B cell (primary cell): ENCODE results near the gene DIS3L2. TPM values are rescaled to one million over a fixed set of nuclear protein-coding genes. Genes with fewer than 3 reads are reported as not detected.

Experiments
- ATAC-seq: fragments of 200-7000 bp; cut with Tn5 transposase; one replicate; pipeline ENCODE4 v1.10.0; 2021; ENCODE audit warnings: low read depth, mild to moderate bottlenecking, moderate number of reproducible peaks, moderate library complexity
- CTCF ChIA-PET: fragments of 350-600 bp; sonication (Branson Sonifier 250); formaldehyde crosslinking; loops from one replicate; lab custom pipeline; 2021; ENCODE audit warnings: antibody characterized with exemption, inconsistent platforms; lab: Charles Lee
- POLR2A ChIA-PET: fragments of 350-600 bp; sonication (Branson Sonifier 250); formaldehyde crosslinking; loops from one replicate; lab custom pipeline; 2021; ENCODE audit warnings: antibody characterized with exemption; lab: Charles Lee
- DNase-seq: peaks from one replicate; pipeline ENCODE4 v3.0.0; 2013
- H2AFZ ChIP-seq: 2 replicates; pipeline ENCODE4 v1.6.1; 2012; ENCODE audit warnings: mild to moderate bottlenecking, low read depth, low read length; ENCODE audit not compliant: insufficient read depth, poor library complexity, severe bottlenecking
- H3K27ac ChIP-seq, 2 donors: 1 replicate in 1 of 2; 2 replicates in 1 of 2; pipeline ENCODE4 v1.5.1; 2012 to 2013; ENCODE audit warnings: low read length in 2 of 2, mild to moderate bottlenecking in 2 of 2, moderate library complexity in 1 of 2
- H3K27me3 ChIP-seq, 4 experiments: fragments of 200-600 bp in 1 of 4; sonication (generic) in 1 of 4; replicated peaks in 1 of 4; 1 replicate in 2 of 4; 2 replicates in 2 of 4; pipeline versions ENCODE4 v1.6.1 to v1.7.0; 2013 to 2016; ENCODE audit warnings: low read length in 3 of 4, mild to moderate bottlenecking in 2 of 4, mixed read lengths in 1 of 4, moderate library complexity in 1 of 4; ENCODE audit not compliant: insufficient read depth in 4 of 4, control insufficient read depth in 3 of 4; ENCODE audit errors: control extremely low read depth in 1 of 4
- H3K36me3 ChIP-seq, 2 experiments: replicated peaks in 1 of 2; 1 replicate in 1 of 2; 2 replicates in 1 of 2; pipeline versions ENCODE4 v1.6.1 to v1.7.1; 2013; ENCODE audit warnings: low read length in 1 of 2; ENCODE audit not compliant: insufficient read depth in 2 of 2, control insufficient read depth in 1 of 2; ENCODE audit errors: control extremely low read depth in 1 of 2, extremely low read depth in 1 of 2
- H3K4me1 ChIP-seq, 2 donors: fragments of 200-600 bp in 1 of 2; sonication (generic) in 1 of 2; 1 replicate in 1 of 2; 2 replicates in 1 of 2; pipeline versions ENCODE4 v1.5.1 to v1.6.1; 2013 to 2017; ENCODE audit warnings: low read length in 2 of 2; ENCODE audit not compliant: control insufficient read depth in 2 of 2, insufficient read depth in 2 of 2
- H3K4me2 ChIP-seq: replicated peaks from 2 replicates; pipeline ENCODE3; 2012; ENCODE audit warnings: mild to moderate bottlenecking, low read depth, low read length; ENCODE audit not compliant: poor library complexity, severe bottlenecking
- H3K4me3 ChIP-seq, 5 experiments: fragments of 200-600 bp in 1 of 5; sonication (generic) in 1 of 5; 1 replicate in 3 of 5; 2 replicates in 2 of 5; pipeline versions ENCODE4 v1.5.1 to v1.7.0; 2011 to 2016; ENCODE audit warnings: low read length in 4 of 5, mild to moderate bottlenecking in 4 of 5, low read depth in 2 of 5, control low read depth in 1 of 5, moderate library complexity in 1 of 5; ENCODE audit not compliant: insufficient read depth in 1 of 5; ENCODE audit errors: control extremely low read depth in 1 of 5, extremely low read depth in 1 of 5
- H3K79me2 ChIP-seq: fragments of 200-600 bp; sonication (generic); one replicate; pipeline ENCODE4 v1.6.0; 2016; ENCODE audit warnings: low read length; ENCODE audit not compliant: control insufficient read depth, insufficient read depth
- H3K9ac ChIP-seq: fragments of 200-600 bp; sonication (generic); 2 replicates; pipeline ENCODE4 v1.6.1; 2017; ENCODE audit warnings: mild to moderate bottlenecking, low read length, moderate library complexity
- H3K9me3 ChIP-seq, 3 donors: one replicate each; pipeline versions ENCODE4 v1.6.1 to v1.7.1; 2013; ENCODE audit warnings: low read length in 2 of 3; ENCODE audit not compliant: control insufficient read depth in 2 of 3, insufficient read depth in 1 of 3; ENCODE audit errors: control extremely low read depth in 1 of 3
- H4K20me1 ChIP-seq: 2 replicates; pipeline ENCODE4 v1.6.0; 2012; ENCODE audit warnings: mild to moderate bottlenecking, low read length; ENCODE audit not compliant: insufficient read depth, control insufficient read depth, poor library complexity, severe bottlenecking
- H3K27ac Mint-ChIP-seq: one replicate; pipeline ENCODE4 v1.8.0; 2021; ENCODE audit warnings: mixed read lengths
- H3K27me3 Mint-ChIP-seq: one replicate; pipeline ENCODE4 v1.8.0; 2021; ENCODE audit warnings: mixed read lengths
- H3K4me1 Mint-ChIP-seq: one replicate; pipeline ENCODE4 v1.8.0; 2021; ENCODE audit warnings: mixed read lengths
- H3K4me3 Mint-ChIP-seq: one replicate; pipeline ENCODE4 v1.8.0; 2021; ENCODE audit warnings: mixed read lengths
- H3K9me3 Mint-ChIP-seq: one replicate; pipeline ENCODE4 v1.8.0; 2022; ENCODE audit warnings: mixed read lengths; ENCODE audit not compliant: insufficient read depth
- CTCF ChIP-seq: fragments of 200-600 bp; IDR thresholded peaks from one replicate; pipeline ENCODE4 v1.8.0; 2022; ENCODE audit warnings: antibody characterized with exemption, mild to moderate bottlenecking
- EZH2 ChIP-seq: IDR thresholded peaks from 2 replicates; pipeline ENCODE4 v1.6.1; 2012; ENCODE audit warnings: borderline replicate concordance, low read depth, mild to moderate bottlenecking, moderate library complexity, low read length; ENCODE audit not compliant: insufficient read depth, poor library complexity, severe bottlenecking
- WGBS: methylation state at CpG from one replicate; pipeline ENCODE4 v1.1.5; 2013; ENCODE audit warnings: missing lambda C conversion rate; ENCODE audit not compliant: insufficient coverage; 5-methylcytosine and 5-hydroxymethylcytosine counted together
- intact Hi-C: fragments of 100-400 bp; cut with micrococcal nuclease; formaldehyde crosslinking; loops from one replicate; pipeline ENCODE4 v1.10.0; 2022
- polyA plus RNA-seq: library from polyadenylated mRNA; depleted of rRNA; stranded (reverse); fragments of >200 nt; gene quantifications from 2 replicates; pipeline ENCODE4 v1.2.3, GENCODE V29; 2012
- total RNA-seq, 2 donors: library from RNA; stranded (reverse); fragments of 120-200 nt in 1 of 2; gene quantifications; 1 replicate in 1 of 2; 2 replicates in 1 of 2; pipeline versions ENCODE4 v1.2.3 to v1.2.4, GENCODE V29; 2013 to 2022

The DIS3L2 gene
- total and polyA plus RNA-seq, 2 donors (not counting 1 experiment from before 2014, with no cell fraction given), result 34.5 to 70.1 TPM

GRCh38 chr2:232028631-232029030 is 67.1 kb downstream of the DIS3L2 start:
- H3K79me2 ChIP-seq, result no peaks in the 10 kb centered on the region
- no peaks in the 10 kb centered on the region for H3K9me3 ChIP-seq
- DNase-seq, result no peak
- Mint-ChIP-seq H3K4me1 (peaks cover 4% of the 10 kb centered on the region), H3K27me3 (no peaks in the 10 kb centered on the region), H3K27ac (no peak overlapping the region), H3K9me3 (no peaks in the 10 kb centered on the region), H3K4me3 (no peak overlapping the region)
- H3K9ac ChIP-seq, result no peak overlapping the region
- H3K36me3 ChIP-seq, result peaks cover 0 to 24% of the 10 kb centered on the region in 2 experiments
- H3K4me3 ChIP-seq, result no peak overlapping the region
- ChIA-PET CTCF (interaction anchor here (1.1 kb wide), 1 partner anchor 10 kb away, joined by 3 read pairs; no protein-coding TSS in a partner anchor), POLR2A (no interaction called here)
- no peaks in the 10 kb centered on the region for H3K27me3 ChIP-seq
- no peak overlapping the region for H3K4me2 ChIP-seq
- no peak for TF ChIP-seq CTCF
- TF ChIP-seq EZH2, result no peak
- no peaks in the 10 kb centered on the region for H4K20me1 ChIP-seq
- ATAC-seq, result no peak
- H2AFZ ChIP-seq, result no peak overlapping the region
- H3K4me1 ChIP-seq, result peaks cover 0 to 3% of the 10 kb centered on the region in 2 donors
- intact Hi-C loops, result no loop called here
- H3K27ac ChIP-seq, result no peak overlapping the region

- Histone ChIP-seq H3K4me1 (peaks cover 0 to 3% of the 10 kb centered on the region in 2 donors), H3K9me3 (no peaks in the 10 kb centered on the region), H3K4me3 (no peak overlapping the region), H2AFZ (no peak overlapping the region), H3K36me3 (peaks cover 0 to 18% of the 10 kb centered on the region in 2 experiments), H3K27me3 (no peaks in the 10 kb centered on the region), H3K4me2 (no peak overlapping the region), H3K27ac (no peak overlapping the region), H3K9ac (no peak overlapping the region), H3K79me2 (no peaks in the 10 kb centered on the region), H4K20me1 (no peaks in the 10 kb centered on the region)
- TF ChIP-seq CTCF, result no peak
- TF ChIP-seq EZH2, result no peak
- H3K9me3 Mint-ChIP-seq, result no peaks in the 10 kb centered on the region
- peaks cover 4% of the 10 kb centered on the region for H3K4me1 Mint-ChIP-seq
- intact Hi-C loops, result no loop called here
- no peak for DNase-seq
- WGBS, result no CpG with 5 or more reads among the region's 4 CpGs
- POLR2A ChIA-PET, result no interaction called here
- no peak for ATAC-seq
- H3K27me3 Mint-ChIP-seq, result no peaks in the 10 kb centered on the region
- H3K27ac Mint-ChIP-seq, result no peak overlapping the region
- CTCF ChIA-PET, result no interaction called here
- H3K4me3 Mint-ChIP-seq, result no peak overlapping the region
Measured at GRCh38 chr2:232029346-232029745, 67.8 kb downstream of the DIS3L2 start.
